GM04503 (cell line): Measurements from ENCODE around the gene CLNK.

Experiments
- DNase-seq: peaks from one replicate; pipeline ENCODE4 v3.0.0-alpha.2; 2012; ENCODE audit warnings: low read depth

CLNK gene

GRCh38 chr4:10521424-10521823 is 163.1 kb downstream of the CLNK start:
- no peak for DNase-seq

DNA sequence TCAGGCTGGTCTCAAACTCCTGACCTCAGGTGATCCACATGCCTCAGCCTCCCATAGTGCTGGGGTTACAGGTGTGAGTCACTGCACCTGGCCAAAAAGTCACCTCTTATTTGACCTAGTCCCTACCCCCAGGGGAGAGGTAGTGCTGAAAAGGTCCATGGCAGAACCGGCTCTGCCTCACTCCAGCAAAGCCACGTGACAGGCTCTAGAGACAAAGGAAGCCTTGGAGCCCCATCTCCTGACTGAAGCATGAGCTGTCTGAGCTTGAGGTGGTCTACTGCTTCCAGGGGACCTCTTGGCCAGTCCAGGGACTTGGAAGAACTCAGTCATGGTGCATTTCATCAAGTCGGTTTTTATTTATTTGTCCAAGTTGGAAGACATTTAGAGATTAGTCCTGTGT is 174.8 kb downstream of the CLNK start:
- no peak for DNase-seq

GRCh38 chr4:10506077-10506476 is 178.5 kb downstream of the CLNK start:
- DNase-seq = no peak

- no peak for DNase-seq
Observed at GRCh38 chr4:10504570-10505179, 179.9 kb downstream of the CLNK start.

DNA sequence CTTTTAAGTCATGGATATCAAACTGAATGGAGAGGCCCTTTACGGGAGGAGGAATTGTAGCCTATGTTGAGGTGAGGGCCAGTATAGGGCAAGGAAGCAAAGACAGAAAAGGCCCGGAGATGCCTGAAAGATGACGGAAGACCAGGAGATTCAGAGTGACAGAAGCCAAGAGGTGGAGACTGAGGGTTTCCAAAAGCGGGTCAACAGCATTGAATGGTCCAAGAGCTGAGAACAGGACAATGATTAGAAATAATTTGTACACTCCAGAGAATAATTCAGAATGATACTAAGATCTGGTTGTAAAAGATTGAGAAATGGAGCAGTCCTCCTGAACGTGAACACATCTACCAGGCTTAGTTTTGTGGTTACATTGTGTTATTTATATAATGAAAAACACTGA is 181.9 kb downstream of the CLNK start:
- no peak for DNase-seq

GRCh38 chr4:10500776-10501175 is 183.8 kb downstream of the CLNK start:
- no peak for DNase-seq

- no peak for DNase-seq
Observed at GRCh38 chr4:10496200-10496599, 188.4 kb downstream of the CLNK start.

DNA sequence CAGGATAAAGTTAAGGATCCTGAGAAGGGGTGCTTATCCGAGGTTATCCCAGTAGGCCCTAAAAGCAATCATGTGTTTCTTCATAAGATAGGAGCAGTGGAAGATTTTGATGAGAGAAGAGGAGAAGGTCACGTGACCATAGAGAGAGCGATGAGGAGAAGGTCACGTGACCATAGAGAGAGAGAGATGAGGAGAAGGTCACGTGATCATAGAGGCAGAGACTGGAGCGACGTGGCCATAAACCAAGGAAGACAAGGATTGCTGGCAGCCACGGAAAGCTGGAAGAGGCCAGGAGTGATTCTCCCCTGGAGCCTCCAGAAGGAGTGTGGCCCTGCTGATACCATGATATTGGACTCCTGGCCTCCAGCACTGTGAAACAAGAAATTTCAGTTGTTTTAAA is 188.9 kb downstream of the CLNK start:
- DNase-seq = no peak

DNA sequence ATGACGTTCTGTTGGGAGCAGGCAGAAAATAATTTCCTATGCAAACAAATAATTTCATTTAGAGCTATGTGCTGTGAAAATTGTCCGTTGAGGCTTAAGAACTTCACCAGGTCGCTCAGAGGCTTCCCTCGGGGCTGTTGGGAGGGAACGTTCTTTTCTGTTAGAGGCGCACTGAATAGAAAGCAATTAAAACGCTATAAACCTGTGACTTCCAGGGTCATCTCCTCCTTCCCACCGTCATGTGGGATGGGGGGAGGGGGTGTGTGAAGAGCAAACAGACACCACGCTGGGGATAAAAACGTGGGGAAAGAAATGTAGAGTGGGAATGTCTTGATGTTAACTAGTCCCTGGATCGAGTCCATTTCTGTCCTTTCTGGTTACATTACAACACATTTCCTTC is 192.1 kb downstream of the CLNK start:
- DNase-seq = no peak

- DNase-seq = no peak
Observed at GRCh38 chr4:10491401-10491800, 193.2 kb downstream of the CLNK start.

DNA sequence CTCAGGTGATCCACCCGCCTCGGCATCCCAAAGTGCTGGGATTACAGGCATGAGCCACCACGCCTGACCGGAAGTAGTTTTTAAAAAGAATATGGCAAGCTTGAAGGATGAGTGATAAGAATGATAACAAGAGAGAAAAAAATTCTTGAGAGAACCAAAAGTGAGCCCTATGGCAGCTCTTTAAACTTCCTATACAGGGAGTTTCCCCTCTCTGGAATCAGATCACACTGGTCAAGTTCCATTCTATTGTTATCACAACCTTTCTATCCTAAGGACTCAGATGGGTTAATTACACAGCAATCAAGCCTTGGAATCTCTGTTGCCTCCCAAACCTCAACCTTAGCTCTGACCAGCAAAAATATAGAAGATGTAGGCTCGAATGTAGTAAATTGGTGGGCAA is 193.6 kb downstream of the CLNK start:
- no peak for DNase-seq

- DNase-seq = no peak
Observed at GRCh38 chr4:10482913-10483312, 201.7 kb downstream of the CLNK start.

DNA sequence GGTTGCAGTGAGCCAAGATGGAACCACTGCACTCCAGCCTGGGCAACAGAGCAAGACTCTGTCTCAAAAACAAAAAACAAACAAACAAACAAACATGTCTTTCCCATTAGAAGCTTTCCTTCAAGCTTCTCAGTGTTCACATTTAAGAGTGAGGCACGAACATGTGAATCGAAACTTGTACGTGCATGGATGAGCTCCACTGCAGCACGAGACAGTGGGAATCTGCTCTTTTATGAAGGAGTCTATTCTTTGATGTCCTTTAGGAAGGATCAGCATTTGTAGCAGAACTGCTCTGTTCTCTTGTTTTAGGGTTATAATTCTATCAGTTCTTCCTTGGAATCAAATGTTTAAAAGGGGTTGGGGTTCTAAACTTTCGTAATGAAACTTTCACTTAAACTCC is 204.0 kb downstream of the CLNK start:
- DNase-seq = no peak

GRCh38 chr4:10478621-10479020 is 205.9 kb downstream of the CLNK start:
- DNase-seq = no peak

GRCh38 chr4:10470505-10470904 is 214.1 kb downstream of the CLNK start:
- no peak for DNase-seq

- DNase-seq = no peak
Observed at GRCh38 chr4:10466161-10466560, 218.4 kb downstream of the CLNK start.

DNA sequence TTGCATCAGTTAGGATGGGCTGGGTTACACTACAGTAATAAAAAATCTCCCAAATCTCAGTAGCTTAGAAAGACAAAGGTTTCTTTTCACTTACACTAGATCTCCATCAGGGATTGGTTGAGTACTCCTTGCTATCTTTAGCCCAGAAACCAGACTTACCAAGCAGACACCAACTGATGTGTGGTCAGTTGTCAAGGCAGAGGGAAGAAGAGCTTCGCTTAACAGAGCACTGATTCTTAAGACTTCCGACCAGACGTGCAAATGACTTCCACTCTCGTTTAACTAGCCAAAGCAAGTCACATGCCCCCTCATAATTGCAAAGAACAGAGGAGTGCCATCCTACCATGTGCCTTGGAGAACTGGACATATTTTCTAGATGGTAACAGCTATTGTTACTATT is 221.7 kb downstream of the CLNK start:
- DNase-seq = no peak

- DNase-seq = no peak
Observed at GRCh38 chr4:10461850-10462400, 222.6 kb downstream of the CLNK start.

DNA sequence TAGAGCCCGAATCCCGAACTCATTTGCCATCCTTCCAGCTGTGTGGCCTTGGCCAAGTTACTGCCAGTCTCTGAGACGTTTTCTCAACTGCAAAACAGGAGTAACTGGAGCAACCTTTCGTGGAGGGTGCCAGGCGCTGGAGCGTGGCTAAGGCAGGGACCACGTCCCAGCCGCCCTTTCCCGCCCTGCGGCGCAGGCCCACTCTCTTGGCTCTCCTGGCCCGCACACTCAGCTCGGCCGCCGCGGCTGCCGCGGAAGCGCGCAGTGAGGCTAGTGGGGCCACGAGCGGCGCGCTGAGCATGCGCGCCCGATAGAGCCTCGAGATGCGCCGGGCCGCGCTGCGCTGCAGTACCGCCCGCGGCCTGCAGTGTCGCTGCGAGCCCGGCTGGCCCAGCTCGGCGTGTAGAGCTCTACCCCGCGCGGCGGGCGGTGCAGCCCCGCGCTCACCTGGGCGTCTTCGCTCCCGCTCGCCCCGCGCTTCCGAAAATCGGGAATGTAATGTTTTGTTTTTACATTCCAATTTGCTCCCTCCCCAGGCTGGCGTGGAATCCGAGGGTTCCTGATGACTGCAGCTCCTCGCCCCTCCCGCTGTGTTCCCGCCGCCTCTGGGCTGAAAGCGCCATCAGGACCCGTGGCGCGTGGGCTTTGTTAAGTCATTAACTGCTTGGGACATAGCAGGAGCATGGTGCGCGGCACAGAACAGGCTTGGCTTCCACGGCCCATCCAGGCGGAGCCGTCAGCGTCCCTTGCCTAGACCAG is 223.3 kb downstream of the CLNK start:
- no peak for DNase-seq

DNA sequence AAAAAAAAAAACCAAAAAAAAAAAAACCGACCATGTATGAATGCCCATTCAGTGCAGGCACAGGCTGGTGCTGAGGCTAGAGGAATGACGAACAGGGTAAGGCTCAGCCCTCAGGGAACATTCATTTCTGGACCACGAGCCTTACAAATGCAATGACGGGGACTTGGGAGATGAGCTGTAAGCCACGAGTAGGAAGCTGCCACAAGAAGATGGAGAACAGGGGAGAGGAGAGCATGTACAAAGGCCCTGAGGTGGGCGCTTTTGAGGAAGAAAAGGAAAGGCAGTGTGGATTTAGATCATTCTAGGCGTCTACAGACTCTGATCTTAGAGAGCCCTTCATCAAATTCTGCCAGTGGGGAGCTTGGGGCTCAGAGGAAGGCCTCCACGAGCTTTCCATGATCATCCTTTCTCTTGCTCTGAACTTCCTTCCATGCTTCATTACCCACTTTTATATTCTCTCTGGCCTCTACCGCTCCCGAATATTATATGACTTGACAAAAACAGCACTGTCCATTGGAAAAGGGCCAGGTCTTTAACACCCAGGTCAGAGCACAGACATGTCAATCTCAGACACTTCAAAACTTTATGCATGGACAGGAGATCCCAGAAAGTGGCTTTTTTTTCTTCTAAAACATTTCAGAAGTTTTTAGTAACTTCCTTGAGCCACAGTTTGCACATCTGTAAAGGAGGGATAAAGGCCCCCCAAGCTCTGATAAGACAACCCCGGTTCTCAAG is 224.1 kb downstream of the CLNK start:
- no peak for DNase-seq

DNA sequence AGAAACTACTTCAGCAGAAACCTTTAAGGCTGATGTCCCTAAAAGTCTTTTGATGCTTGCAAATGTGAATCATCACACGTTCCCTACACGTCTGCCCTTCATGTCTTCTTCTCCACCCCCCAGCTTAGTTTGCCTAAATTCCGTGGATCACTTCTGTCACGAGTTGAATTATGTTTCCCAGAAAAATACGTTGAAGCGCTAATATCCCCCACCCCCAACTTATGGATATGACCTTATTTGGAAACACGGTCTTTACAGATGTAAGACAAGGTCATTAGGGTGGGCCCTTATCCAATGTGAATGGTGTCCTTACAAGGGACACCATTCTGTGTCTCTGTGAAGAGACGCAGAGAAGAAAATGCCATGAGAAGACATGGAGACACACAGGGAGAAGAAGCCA is 225.3 kb downstream of the CLNK start:
- no peak for DNase-seq

- no peak for DNase-seq
Observed at GRCh38 chr4:10458177-10458576, 226.4 kb downstream of the CLNK start.

DNA sequence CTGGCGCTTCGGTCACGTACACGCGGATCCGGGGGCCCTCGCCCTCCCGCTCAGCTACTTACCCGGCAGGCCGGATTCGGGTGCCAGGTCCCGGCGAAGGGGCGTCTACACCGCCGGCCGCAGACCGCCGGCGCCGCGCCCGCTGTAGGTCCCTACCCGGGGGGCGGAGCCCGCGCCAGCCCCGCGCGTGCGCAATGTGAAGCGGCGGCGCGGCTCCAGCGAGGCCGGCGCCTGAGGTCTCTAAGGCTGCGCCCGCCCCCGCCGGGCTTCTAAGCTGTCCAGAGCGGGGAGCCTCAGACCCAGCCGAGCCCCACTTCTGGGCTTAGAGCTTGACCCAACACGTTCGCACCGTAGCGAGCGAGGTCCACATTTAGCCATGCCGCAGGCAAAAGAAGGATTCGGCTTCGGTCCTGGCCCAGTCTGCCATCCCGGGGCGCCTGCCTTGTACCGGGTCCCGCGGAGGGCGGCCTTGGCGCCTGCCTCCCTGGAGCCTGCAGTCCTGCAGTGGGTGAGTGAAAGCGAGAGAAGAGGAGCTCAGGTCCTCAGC is 227.2 kb downstream of the CLNK start, which contains the start of gene ZNF518B:
Gene ZNF518B (minus strand): TSS at position 172 of the 547 bp plus-strand sequence. CDS start 11,098 bp downstream, outside the sequence.
- no peak for DNase-seq
